A549 (cell line): Measurements from ENCODE around the gene NBEAL1. TPM values are rescaled to one million over a fixed set of nuclear protein-coding genes. Genes with fewer than 3 reads are reported as not detected.
"Not testable (repeated sequence)": the region's sequence is repeated elsewhere in the genome, so short reads cannot be mapped to it uniquely, and the experiment has no call there.

ENCODE experiments used
- ATAC-seq, 2 experiments: fragments of 200-7000 bp in 1 of 2; fragments of >200 bp in 1 of 2; cut with Nextera tagmentation in 1 of 2; cut with Tn5 transposase in 1 of 2; 3 replicates each; pipeline versions ENCODE4 v1.8.0 to v1.9.1; 2018 to 2020; ENCODE audit warnings: mild to moderate bottlenecking in 1 of 2, moderate library complexity in 1 of 2
- CTCF ChIA-PET: fragments of 300-600 bp; sonication (Branson Sonifier 250); formaldehyde crosslinking; extraction: SDS; loops from one replicate; lab custom pipeline; 2021; ENCODE audit warnings: antibody characterized with exemption, inconsistent platforms; lab: Yijun Ruan, JAX
- POLR2A ChIA-PET: fragments of 350-600 bp; formaldehyde crosslinking; extraction: SDS; loops from one replicate; lab custom pipeline; 2021; ENCODE audit warnings: antibody characterized with exemption, inconsistent platforms; lab: Yijun Ruan, JAX
- DNase-seq, 2 experiments: peaks; one replicate each; pipeline versions ENCODE4 v3.0.0 to v3.0.0-alpha.2; 2011 to 2016; ENCODE audit warnings: low read depth in 1 of 2, low spot score in 1 of 2
- FAIRE-seq: peaks from 2 replicates; lab custom pipeline; 2011; peaks lifted over from hg19 to GRCh38; lab: Jason Lieb, UNC
- H3K27ac ChIP-seq, 2 experiments: fragments of >200 bp; sonication (Bioruptor Twin); formaldehyde crosslinking; 3 replicates each; pipeline ENCODE4 v1.5.1; 2016 to 2017
- H3K4me1 ChIP-seq: fragments of >200 bp; sonication (Bioruptor Twin); formaldehyde crosslinking; 3 replicates; pipeline ENCODE4 v1.6.1; 2016
- H3K4me2 ChIP-seq: fragments of >200 bp; sonication (Bioruptor Twin); formaldehyde crosslinking; 3 replicates; pipeline ENCODE4 v1.6.1; 2016
- H3K4me3 ChIP-seq: fragments of >200 bp; sonication (Bioruptor Twin); formaldehyde crosslinking; 3 replicates; pipeline ENCODE4 v1.5.1; 2016
- H3K9me3 ChIP-seq: fragments of >200 bp; sonication (Bioruptor Twin); formaldehyde crosslinking; 3 replicates; pipeline ENCODE4 v1.6.1; 2016
- BHLHE40 ChIP-seq: IDR thresholded peaks from 2 replicates; pipeline ENCODE4 v1.6.1; 2012; ENCODE audit warnings: low read depth, low read length, inconsistent platforms
- CHD2 ChIP-seq: fragments of 150-350 bp; IDR thresholded peaks from 2 replicates; pipeline ENCODE4 v1.6.1; 2014; ENCODE audit warnings: low read length; ENCODE audit not compliant: partially characterized antibody
- CHD4 ChIP-seq: fragments of 200-600 bp; sonication (generic); IDR thresholded peaks from 2 replicates; pipeline ENCODE4 v1.6.1; 2016; ENCODE audit warnings: antibody characterized with exemption, mild to moderate bottlenecking, borderline replicate concordance
- ESRRA ChIP-seq: fragments of 150-350 bp; IDR thresholded peaks from 2 replicates; pipeline ENCODE4 v1.6.1; 2014; ENCODE audit warnings: mild to moderate bottlenecking, low read length, borderline replicate concordance
- FOSL2 ChIP-seq, 2 experiments: fragments of 450-650 bp in 1 of 2; fragments of >200 bp in 1 of 2; sonication (Bioruptor Twin) in 1 of 2; formaldehyde crosslinking; IDR thresholded peaks; 2 replicates each; pipeline versions ENCODE4 v1.5.0 to v1.6.1; 2016 to 2020; ENCODE audit warnings: mild to moderate bottlenecking in 1 of 2, moderate library complexity in 1 of 2
- GATA3 ChIP-seq: IDR thresholded peaks from 2 replicates; pipeline ENCODE4 v1.6.1; 2012; ENCODE audit warnings: borderline replicate concordance
- HOXA7 ChIP-seq: fragments of 250-450 bp; sonication (Bioruptor Pico); IDR thresholded peaks from 2 replicates; pipeline ENCODE4 v1.5.0; 2020; ENCODE audit warnings: mild to moderate bottlenecking, moderate library complexity
- HOXB5 ChIP-seq: fragments of 250-450 bp; sonication (Bioruptor Pico); IDR thresholded peaks from 2 replicates; pipeline ENCODE4 v1.5.0; 2020; ENCODE audit warnings: mild to moderate bottlenecking, moderate library complexity
- JUN ChIP-seq, 2 experiments: fragments of >200 bp; sonication (Bioruptor Twin); formaldehyde crosslinking; IDR thresholded peaks; 2 replicates in 1 of 2; 3 replicates in 1 of 2; pipeline ENCODE4 v1.6.1; 2016 to 2017
- JUNB ChIP-seq: fragments of >200 bp; sonication (Bioruptor Twin); formaldehyde crosslinking; IDR thresholded peaks from 2 replicates; pipeline ENCODE4 v1.6.1; 2016
- NFE2L2 ChIP-seq: fragments of 150-350 bp; conservative IDR thresholded peaks from 2 replicates; pipeline ENCODE4 v1.6.1; 2014; ENCODE audit warnings: low read length
- NPAS2 ChIP-seq: fragments of 250-450 bp; sonication (Bioruptor Pico); IDR thresholded peaks from 2 replicates; pipeline ENCODE4 v1.8.0; 2022; ENCODE audit warnings: mild to moderate bottlenecking, moderate library complexity, borderline replicate concordance
- RAD21 ChIP-seq, 2 experiments: fragments of >200 bp in 1 of 2; sonication (Bioruptor Twin) in 1 of 2; formaldehyde crosslinking in 1 of 2; IDR thresholded peaks in 1 of 2; conservative IDR thresholded peaks in 1 of 2; 2 replicates in 1 of 2; 3 replicates in 1 of 2; pipeline ENCODE4 v1.6.1; 2012 to 2018; ENCODE audit warnings: inconsistent platforms in 1 of 2
- SMC3 ChIP-seq: fragments of >200 bp; sonication (Bioruptor Twin); formaldehyde crosslinking; IDR thresholded peaks from 3 replicates; pipeline ENCODE4 v1.6.1; 2018; ENCODE audit warnings: inconsistent platforms
- SREBF2 ChIP-seq: fragments of 450-650 bp; IDR thresholded peaks from 2 replicates; pipeline ENCODE4 v1.6.1; 2014; ENCODE audit warnings: mild to moderate bottlenecking, moderate library complexity
- ZFP36 ChIP-seq: fragments of 450-650 bp; IDR thresholded peaks from 2 replicates; pipeline ENCODE4 v1.6.1; 2014; ENCODE audit warnings: borderline replicate concordance; ENCODE audit not compliant: partially characterized antibody
- WGBS: methylation state at CpG from one replicate; pipeline ENCODE4 v1.1.6; 2017; ENCODE audit errors: missing lambda C conversion rate; 5-methylcytosine and 5-hydroxymethylcytosine counted together
- polyA plus RNA-seq, 4 experiments: library from polyadenylated mRNA; depleted of rRNA in 3 of 4; stranded (reverse); fragments of >200 nt; fragmentation: RNase III in 1 of 4; extraction: RNeasy Plus Mini Kit Qiagen cat#74134 plus additional on column Dnase treatment in 1 of 4; gene quantifications; 2 replicates in 3 of 4; 3 replicates in 1 of 4; pipeline ENCODE4 v1.2.3, GENCODE V29; 2011 to 2017
- TF ChIP-seq, protein P1 (sequence below): fragments of >200 bp; sonication (Bioruptor Twin); formaldehyde crosslinking; IDR thresholded peaks from 3 replicates; pipeline ENCODE4 v1.5.1; 2016
- TF ChIP-seq, protein P2 (sequence below): fragments of 150-350 bp; IDR thresholded peaks from 2 replicates; pipeline ENCODE4 v1.6.1; 2014; ENCODE audit warnings: low read depth, mild to moderate bottlenecking, low read length
- TF ChIP-seq, protein P3 (sequence below): IDR thresholded peaks from 2 replicates; pipeline ENCODE4 v1.6.1; 2012
- TF ChIP-seq, protein P4 (sequence below): IDR thresholded peaks from 2 replicates; pipeline ENCODE4 v1.6.1; 2012

NBEAL1 gene
- polyA plus RNA-seq, 2 of the 4 experiments (the other 2 are of a cell fraction) = 3.8 to 11.9 TPM

DNA sequence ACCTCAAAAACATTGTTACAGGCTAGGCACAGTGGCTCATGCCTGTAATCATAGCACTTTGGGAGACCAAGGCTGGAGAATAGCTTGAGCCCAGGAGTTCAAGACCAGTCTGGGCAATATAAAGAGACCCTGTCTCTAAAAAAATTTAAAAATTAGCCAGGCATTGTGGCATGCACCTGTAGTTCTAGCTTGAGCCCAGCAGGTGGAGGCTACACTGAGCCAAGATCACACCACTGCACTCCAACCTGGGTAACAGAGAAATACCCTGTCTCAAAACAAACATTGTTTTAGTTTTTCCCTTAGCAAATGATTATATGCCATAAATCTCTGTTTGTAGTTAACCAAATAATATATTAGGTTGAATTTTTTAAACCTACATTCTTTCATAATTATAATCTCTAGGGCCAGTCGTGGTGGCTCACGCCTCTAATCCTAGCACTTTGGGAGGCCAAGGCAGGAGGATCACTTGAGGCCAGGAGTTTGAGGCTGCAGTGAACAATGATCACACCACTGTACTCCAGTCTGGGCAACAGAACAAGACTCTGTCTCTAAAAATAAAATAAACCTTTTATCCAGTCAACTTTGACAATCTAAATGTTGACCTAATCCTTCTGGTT is 210.9 kb downstream of the NBEAL1 start:
- FAIRE-seq (no peak), ATAC-seq (peak in 1 of 2 experiments; percentile 90; a peak in 4 of 6 replicates), DNase-seq (peak in 1 of 2 experiments; percentile 36)
- WGBS = 93% methylated on average over 2 of the region's 2 CpGs
- Histone ChIP-seq H3K4me2 (no peak overlapping the region), H3K27ac (no peak overlapping the region), H3K4me3 (no peak overlapping the region), H3K9me3 (no peaks in the 10 kb centered on the region), H3K4me1 (no peaks in the 10 kb centered on the region)
- ChIA-PET POLR2A (interaction anchor here (2.2 kb wide), 1 partner anchor 13 kb away, joined by 11 read pairs; the partner anchor contains the start of gene CYP20A1), CTCF (interaction anchor here (1.1 to 2.8 kb wide), 7 partner anchors 11 to 589 kb away, joined by 3 to 16 read pairs (median 6); partner anchors contain the start of gene CYP20A1)
- peak; percentile 71 for TF ChIP-seq SMC3
- peak; percentile 56 to 61; a peak in 4 of 5 replicates for TF ChIP-seq RAD21 (conservative IDR thresholded peaks at IDR 0.05 in 1 of 2, IDR thresholded peaks at IDR 0.05 in 1 of 2)
- TF ChIP-seq ZFP36 = no peak
- TF ChIP-seq, protein P1, sequence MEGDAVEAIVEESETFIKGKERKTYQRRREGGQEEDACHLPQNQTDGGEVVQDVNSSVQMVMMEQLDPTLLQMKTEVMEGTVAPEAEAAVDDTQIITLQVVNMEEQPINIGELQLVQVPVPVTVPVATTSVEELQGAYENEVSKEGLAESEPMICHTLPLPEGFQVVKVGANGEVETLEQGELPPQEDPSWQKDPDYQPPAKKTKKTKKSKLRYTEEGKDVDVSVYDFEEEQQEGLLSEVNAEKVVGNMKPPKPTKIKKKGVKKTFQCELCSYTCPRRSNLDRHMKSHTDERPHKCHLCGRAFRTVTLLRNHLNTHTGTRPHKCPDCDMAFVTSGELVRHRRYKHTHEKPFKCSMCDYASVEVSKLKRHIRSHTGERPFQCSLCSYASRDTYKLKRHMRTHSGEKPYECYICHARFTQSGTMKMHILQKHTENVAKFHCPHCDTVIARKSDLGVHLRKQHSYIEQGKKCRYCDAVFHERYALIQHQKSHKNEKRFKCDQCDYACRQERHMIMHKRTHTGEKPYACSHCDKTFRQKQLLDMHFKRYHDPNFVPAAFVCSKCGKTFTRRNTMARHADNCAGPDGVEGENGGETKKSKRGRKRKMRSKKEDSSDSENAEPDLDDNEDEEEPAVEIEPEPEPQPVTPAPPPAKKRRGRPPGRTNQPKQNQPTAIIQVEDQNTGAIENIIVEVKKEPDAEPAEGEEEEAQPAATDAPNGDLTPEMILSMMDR = peak; percentile 62
- no peak for TF ChIP-seq GATA3
- no peak for TF ChIP-seq SREBF2
- no peak for TF ChIP-seq CHD4
- no peak for TF ChIP-seq HOXA7 (CRISPR knock-in tag)

DNA sequence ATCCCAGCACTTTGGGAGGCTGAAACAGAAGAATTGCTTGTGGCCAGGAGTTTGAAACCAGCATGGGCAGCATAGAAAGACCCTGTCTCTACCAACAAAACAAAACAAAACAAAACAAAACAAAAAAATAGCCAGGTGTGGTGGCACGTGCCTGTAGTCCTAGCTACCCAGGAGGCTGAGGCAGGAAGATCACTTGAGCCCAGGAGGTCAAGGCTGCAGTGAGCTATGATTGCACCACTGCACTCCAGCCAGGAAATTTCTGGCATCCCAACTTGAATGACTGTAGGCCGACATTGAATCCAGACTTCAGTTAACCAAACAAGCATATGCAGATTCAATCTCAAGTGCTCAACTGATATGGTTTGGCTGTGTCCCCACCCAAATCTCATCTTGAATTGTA is 215.0 kb downstream of the NBEAL1 start:
- H3K4me3 ChIP-seq, H3K4me1 ChIP-seq, H3K9me3 ChIP-seq, FAIRE-seq, ATAC-seq, POLR2A ChIA-PET, H3K27ac ChIP-seq, H3K4me2 ChIP-seq, DNase-seq: not testable (repeated sequence)
- WGBS = 85% methylated on average over 2 of the region's 2 CpGs
- CTCF ChIA-PET = interaction anchor here (0.8 to 1.6 kb wide), 2 partner anchors 10 to 224 kb away, joined by 3 to 5 read pairs; no protein-coding TSS in a partner anchor

DNA sequence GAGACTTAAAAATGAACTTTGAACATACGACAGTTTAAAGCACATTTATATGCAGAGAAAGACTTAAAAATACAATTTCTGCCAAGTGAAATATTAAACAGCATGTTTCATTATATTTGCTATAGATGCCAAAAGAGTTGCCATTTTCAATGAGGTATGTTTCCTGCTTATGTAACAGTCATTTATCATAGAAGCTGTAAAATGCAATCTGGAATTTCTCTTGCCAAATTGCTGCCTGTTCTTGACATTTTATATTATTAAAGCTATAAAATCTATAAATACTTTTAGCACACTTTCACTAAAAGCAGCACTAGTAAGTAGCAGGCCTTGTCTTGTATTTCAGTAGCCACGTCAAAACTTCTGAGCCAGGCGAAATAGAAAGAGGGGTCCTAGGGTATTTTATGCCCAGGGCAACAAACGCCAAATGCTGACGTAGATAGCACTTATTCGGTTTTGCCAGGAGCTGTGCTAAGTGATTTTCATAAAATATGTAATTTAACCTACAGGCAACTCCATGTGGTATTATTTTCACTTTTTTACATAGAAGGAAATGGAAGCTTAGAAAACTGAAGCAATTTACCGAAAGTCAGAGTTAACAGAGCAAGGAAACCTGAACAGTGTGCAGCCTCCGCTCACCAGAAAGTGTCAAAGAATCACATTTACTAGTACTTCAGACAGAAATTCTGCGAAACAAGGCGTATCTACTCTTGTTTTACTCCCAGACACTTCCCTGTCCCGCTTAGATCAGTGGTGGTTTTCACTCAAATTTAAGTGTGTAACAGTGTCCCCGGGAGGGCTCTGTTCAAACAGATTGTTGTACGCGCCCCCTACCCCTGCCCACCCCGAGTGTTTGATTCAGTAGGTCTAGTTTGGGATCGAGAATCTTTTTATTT is 222.9 kb downstream of the NBEAL1 start:
- POLR2A ChIA-PET = interaction anchor here (1.3 to 1.7 kb wide), 3 partner anchors 12 to 127 kb away, joined by 3 to 11 read pairs (median 10); no protein-coding TSS in a partner anchor
- no peaks in the 10 kb centered on the region for H3K9me3 ChIP-seq
- 92% methylated on average over 16 of the region's 16 CpGs for WGBS
- H3K27ac ChIP-seq = peak overlapping the region; percentile 86 to 98; a peak in 3 of 6 replicates
- TF ChIP-seq, protein P2, sequence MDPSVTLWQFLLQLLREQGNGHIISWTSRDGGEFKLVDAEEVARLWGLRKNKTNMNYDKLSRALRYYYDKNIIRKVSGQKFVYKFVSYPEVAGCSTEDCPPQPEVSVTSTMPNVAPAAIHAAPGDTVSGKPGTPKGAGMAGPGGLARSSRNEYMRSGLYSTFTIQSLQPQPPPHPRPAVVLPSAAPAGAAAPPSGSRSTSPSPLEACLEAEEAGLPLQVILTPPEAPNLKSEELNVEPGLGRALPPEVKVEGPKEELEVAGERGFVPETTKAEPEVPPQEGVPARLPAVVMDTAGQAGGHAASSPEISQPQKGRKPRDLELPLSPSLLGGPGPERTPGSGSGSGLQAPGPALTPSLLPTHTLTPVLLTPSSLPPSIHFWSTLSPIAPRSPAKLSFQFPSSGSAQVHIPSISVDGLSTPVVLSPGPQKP = no peak
- TF ChIP-seq ESRRA (no peak), GATA3 (no peak), FOSL2 (IDR thresholded peaks at IDR 0.05) (no peak), FOSL2 (CRISPR knock-in tag; IDR thresholded peaks at IDR 0.05) (no peak), JUNB (no peak), CHD2 (no peak), JUN (IDR thresholded peaks at IDR 0.05) (no peak), HOXB5 (no peak), NFE2L2 (no peak), BHLHE40 (no peak), NPAS2 (CRISPR knock-in tag) (no peak)
- TF ChIP-seq, protein P3, sequence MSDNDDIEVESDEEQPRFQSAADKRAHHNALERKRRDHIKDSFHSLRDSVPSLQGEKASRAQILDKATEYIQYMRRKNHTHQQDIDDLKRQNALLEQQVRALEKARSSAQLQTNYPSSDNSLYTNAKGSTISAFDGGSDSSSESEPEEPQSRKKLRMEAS = no peak
- TF ChIP-seq, protein P4, sequence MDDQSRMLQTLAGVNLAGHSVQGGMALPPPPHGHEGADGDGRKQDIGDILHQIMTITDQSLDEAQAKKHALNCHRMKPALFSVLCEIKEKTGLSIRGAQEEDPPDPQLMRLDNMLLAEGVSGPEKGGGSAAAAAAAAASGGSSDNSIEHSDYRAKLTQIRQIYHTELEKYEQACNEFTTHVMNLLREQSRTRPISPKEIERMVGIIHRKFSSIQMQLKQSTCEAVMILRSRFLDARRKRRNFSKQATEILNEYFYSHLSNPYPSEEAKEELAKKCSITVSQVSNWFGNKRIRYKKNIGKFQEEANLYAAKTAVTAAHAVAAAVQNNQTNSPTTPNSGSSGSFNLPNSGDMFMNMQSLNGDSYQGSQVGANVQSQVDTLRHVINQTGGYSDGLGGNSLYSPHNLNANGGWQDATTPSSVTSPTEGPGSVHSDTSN = no peak
- H3K4me3 ChIP-seq = peak overlapping the region; percentile 91
- peak overlapping the region; percentile 77 for H3K4me2 ChIP-seq
- ATAC-seq = no peak
- CTCF ChIA-PET = interaction anchor here (0.8 to 2.5 kb wide), 4 partner anchors 12 to 216 kb away, joined by 3 to 10 read pairs (median 4); no protein-coding TSS in a partner anchor
- no peak for DNase-seq
- no peak for FAIRE-seq
- peaks cover 14% of the 10 kb centered on the region; the same call in 2 of the 3 replicates for H3K4me1 ChIP-seq
